ENCODE results near the gene ARHGAP27. TPM values are rescaled to one million over a fixed set of nuclear protein-coding genes. Genes with fewer than 3 reads are reported as not detected.

Gene ARHGAP27
- total and polyA plus RNA-seq, 2 of the 13 experiments (the other 11 are each of a cell fraction or from before 2014, with no cell fraction given), result 15.5 to 18.9 TPM

DNA sequence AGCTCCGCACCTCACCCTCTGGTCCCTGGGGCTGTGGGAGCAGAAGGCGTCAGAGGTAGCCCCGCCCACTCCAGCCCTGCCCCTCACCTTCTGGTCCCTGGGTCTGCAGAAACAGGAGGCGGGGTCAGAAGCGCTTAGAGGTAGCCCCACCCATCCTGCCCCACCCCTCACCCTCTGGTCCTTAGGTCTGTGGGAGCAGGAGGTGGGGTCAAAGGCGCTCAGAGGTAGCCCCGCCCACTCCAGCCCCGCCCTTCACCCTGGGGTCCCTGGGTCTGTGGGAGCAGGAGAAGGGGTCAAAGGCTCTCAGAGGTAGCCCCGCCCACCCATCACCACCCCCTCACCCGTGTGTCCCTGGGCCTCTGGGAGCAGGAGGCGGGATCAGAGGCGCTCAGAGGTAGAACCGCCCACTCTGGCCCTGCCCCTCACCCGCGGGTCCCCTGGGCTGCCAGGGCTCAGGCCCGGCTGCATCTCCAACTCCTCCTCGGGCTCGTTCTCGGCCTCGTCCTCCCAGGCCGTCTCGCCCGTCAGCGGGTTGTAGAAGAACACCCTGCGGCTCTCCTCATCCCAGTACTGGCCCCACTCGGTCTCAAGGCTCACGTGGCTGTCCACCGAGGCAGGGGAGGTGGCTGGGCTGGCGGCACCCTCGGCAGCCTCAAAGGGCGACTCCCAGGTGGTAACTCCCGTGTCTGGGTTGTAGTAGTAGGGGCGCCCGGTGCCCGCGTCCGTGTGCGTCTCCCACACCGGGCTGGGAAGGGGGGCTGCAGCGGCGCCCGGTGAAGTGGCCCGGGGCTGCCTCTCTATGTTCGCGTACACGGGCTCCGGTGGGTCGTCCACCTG, 27.2 kb downstream of the ARHGAP27 start (continued):
- TF ChIP-seq TFAP4 (IDR thresholded peaks at IDR 0.05; ENCODE audit: borderline replicate concordance, low read depth) (no peak), ASH2L (IDR thresholded peaks at IDR 0.05; ENCODE audit: insufficient read length, low read depth, low read length) (no peak), FLYWCH1 (CRISPR knock-in tag; IDR thresholded peaks at IDR 0.05) (no peak), ZNF143 (CRISPR knock-in tag; IDR thresholded peaks at IDR 0.05) (no peak), MAFK (conservative IDR thresholded peaks at IDR 0.05 in 1 of 2, IDR thresholded peaks at IDR 0.05 in 1 of 2; ENCODE audit: low read length in 2 of 2) (no peak), RXRA (CRISPR knock-in tag; IDR thresholded peaks at IDR 0.05) (peak; percentile 20; the same call in 1 of the 2 replicates)
- TF ChIP-seq, protein P1, sequence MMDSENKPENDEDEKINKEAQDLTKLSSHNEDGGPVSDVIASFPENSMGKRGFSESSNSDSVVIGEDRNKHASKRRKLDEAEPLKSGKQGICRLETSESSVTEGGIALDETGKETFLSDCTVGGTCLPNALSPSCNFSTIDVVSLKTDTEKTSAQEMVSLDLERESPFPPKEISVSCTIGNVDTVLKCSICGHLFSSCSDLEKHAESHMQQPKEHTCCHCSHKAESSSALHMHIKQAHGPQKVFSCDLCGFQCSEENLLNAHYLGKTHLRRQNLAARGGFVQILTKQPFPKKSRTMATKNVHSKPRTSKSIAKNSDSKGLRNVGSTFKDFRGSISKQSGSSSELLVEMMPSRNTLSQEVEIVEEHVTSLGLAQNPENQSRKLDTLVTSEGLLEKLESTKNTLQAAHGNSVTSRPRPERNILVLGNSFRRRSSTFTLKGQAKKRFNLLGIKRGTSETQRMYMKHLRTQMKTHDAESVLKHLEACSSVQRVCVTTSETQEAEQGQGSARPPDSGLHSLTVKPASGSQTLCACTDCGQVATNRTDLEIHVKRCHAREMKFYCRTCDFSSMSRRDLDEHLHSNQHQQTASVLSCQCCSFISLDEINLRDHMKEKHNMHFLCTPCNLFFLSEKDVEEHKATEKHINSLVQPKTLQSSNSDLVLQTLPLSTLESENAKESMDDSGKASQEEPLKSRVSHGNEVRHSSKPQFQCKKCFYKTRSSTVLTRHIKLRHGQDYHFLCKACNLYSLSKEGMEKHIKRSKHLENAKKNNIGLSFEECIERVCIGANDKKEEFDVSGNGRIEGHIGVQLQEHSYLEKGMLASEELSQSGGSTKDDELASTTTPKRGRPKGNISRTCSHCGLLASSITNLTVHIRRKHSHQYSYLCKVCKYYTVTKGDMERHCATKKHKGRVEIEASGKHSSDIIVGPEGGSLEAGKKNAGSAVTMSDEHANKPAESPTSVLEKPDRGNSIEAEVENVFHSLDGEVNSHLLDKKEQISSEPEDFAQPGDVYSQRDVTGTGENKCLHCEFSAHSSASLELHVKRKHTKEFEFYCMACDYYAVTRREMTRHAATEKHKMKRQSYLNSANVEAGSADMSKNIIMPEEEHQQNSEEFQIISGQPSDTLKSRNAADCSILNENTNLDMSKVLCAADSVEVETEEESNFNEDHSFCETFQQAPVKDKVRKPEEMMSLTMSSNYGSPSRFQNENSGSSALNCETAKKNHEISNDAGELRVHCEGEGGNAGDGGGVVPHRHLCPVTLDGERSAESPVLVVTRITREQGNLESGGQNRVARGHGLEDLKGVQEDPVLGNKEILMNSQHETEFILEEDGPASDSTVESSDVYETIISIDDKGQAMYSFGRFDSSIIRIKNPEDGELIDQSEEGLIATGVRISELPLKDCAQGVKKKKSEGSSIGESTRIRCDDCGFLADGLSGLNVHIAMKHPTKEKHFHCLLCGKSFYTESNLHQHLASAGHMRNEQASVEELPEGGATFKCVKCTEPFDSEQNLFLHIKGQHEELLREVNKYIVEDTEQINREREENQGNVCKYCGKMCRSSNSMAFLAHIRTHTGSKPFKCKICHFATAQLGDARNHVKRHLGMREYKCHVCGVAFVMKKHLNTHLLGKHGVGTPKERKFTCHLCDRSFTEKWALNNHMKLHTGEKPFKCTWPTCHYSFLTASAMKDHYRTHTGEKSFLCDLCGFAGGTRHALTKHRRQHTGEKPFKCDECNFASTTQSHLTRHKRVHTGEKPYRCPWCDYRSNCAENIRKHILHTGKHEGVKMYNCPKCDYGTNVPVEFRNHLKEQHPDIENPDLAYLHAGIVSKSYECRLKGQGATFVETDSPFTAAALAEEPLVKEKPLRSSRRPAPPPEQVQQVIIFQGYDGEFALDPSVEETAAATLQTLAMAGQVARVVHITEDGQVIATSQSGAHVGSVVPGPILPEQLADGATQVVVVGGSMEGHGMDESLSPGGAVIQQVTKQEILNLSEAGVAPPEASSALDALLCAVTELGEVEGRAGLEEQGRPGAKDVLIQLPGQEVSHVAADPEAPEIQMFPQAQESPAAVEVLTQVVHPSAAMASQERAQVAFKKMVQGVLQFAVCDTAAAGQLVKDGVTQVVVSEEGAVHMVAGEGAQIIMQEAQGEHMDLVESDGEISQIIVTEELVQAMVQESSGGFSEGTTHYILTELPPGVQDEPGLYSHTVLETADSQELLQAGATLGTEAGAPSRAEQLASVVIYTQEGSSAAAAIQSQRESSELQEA (CRISPR knock-in tag; IDR thresholded peaks at IDR 0.05; ENCODE audit: not compliant biosample characterization), result no peak
- TF ChIP-seq, protein P2, sequence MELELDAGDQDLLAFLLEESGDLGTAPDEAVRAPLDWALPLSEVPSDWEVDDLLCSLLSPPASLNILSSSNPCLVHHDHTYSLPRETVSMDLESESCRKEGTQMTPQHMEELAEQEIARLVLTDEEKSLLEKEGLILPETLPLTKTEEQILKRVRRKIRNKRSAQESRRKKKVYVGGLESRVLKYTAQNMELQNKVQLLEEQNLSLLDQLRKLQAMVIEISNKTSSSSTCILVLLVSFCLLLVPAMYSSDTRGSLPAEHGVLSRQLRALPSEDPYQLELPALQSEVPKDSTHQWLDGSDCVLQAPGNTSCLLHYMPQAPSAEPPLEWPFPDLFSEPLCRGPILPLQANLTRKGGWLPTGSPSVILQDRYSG (CRISPR knock-in tag; IDR thresholded peaks at IDR 0.05), result no peak

All from HepG2 (cell line).